WTC11 (cell line): ENCODE data around the gene GABBR1. TPM values are rescaled to one million over a fixed set of nuclear protein-coding genes. Genes with fewer than 3 reads are reported as not detected.

Experiments
- ATAC-seq: fragments of 200-7000 bp; cut with Tn5 transposase; 2 replicates; pipeline ENCODE4 v1.10.0; 2021; ENCODE audit warnings: mild to moderate bottlenecking, moderate library complexity
- CTCF ChIA-PET: fragments of 300-600 bp; sonication (Branson Sonifier 250); formaldehyde crosslinking; loops from one replicate; lab custom pipeline; 2021; ENCODE audit warnings: antibody characterized with exemption; lab: Charles Lee
- POLR2A ChIA-PET: fragments of 350-600 bp; sonication (Branson Sonifier 250); formaldehyde crosslinking; loops from one replicate; lab custom pipeline; 2021; ENCODE audit warnings: antibody characterized with exemption; lab: Charles Lee
- DNase-seq: peaks from one replicate; pipeline ENCODE4 v3.0.0; 2021; ENCODE audit warnings: low spot score
- H3K27ac Mint-ChIP-seq: 2 replicates; pipeline ENCODE4 v1.8.0; 2021; ENCODE audit warnings: mixed read lengths
- H3K27me3 Mint-ChIP-seq: 2 replicates; pipeline ENCODE4 v1.8.0; 2021; ENCODE audit warnings: low read depth, mild to moderate bottlenecking, moderate library complexity, mixed read lengths
- H3K36me3 Mint-ChIP-seq: 2 replicates; pipeline ENCODE4 v1.8.0; 2021; ENCODE audit warnings: mixed read lengths
- H3K4me1 Mint-ChIP-seq: 2 replicates; pipeline ENCODE4 v1.8.0; 2022; ENCODE audit warnings: mixed read lengths
- H3K4me3 Mint-ChIP-seq: 2 replicates; pipeline ENCODE4 v1.8.0; 2021; ENCODE audit warnings: mild to moderate bottlenecking, moderate library complexity, mixed read lengths
- H3K9me3 Mint-ChIP-seq: 2 replicates; pipeline ENCODE4 v1.8.0; 2021; ENCODE audit warnings: mixed read lengths
- CREM ChIP-seq: sonication (generic); formaldehyde crosslinking; IDR thresholded peaks from 2 replicates; pipeline ENCODE4 v1.8.1; 2022; ENCODE audit warnings: mild to moderate bottlenecking, missing genetic modification reagents, moderate library complexity
- ETV6 ChIP-seq: sonication (generic); formaldehyde crosslinking; IDR thresholded peaks from 2 replicates; pipeline ENCODE4 v1.8.1; 2022; ENCODE audit warnings: mild to moderate bottlenecking, missing genetic modification reagents
- NFATC4 ChIP-seq: fragments of 250-450 bp; sonication (Bioruptor Pico); IDR thresholded peaks from 2 replicates; pipeline ENCODE4 v1.9.0; 2021; ENCODE audit warnings: mild to moderate bottlenecking
- NR1H2 ChIP-seq: sonication (generic); formaldehyde crosslinking; IDR thresholded peaks from 2 replicates; pipeline ENCODE4 v1.9.0; 2021; ENCODE audit warnings: mild to moderate bottlenecking, moderate library complexity, missing genetic modification reagents
- SMAD4 ChIP-seq: sonication (generic); formaldehyde crosslinking; IDR thresholded peaks from 2 replicates; pipeline ENCODE4 v1.8.0; 2022; ENCODE audit warnings: mild to moderate bottlenecking, missing genetic modification reagents
- ZNF138 ChIP-seq: sonication (generic); formaldehyde crosslinking; conservative IDR thresholded peaks from 2 replicates; pipeline ENCODE4 v1.8.1; 2022; ENCODE audit warnings: mild to moderate bottlenecking, moderate library complexity, missing genetic modification reagents
- ZNF263 ChIP-seq: sonication (generic); formaldehyde crosslinking; IDR thresholded peaks from 2 replicates; pipeline ENCODE4 v1.8.1; 2022; ENCODE audit warnings: low read depth, mild to moderate bottlenecking, moderate library complexity, missing genetic modification reagents
- total RNA-seq: library from RNA; stranded (reverse); gene quantifications from 3 replicates; pipeline ENCODE4 v1.2.3, GENCODE V29; 2021
- TF ChIP-seq, protein P1 (sequence below): fragments of 200-600 bp; IDR thresholded peaks from 2 replicates; pipeline ENCODE4 v1.8.0; 2022; ENCODE audit warnings: antibody characterized with exemption
- TF ChIP-seq, protein P2 (sequence below): sonication (generic); formaldehyde crosslinking; IDR thresholded peaks from 2 replicates; pipeline ENCODE4 v1.8.0; 2023; ENCODE audit warnings: missing genetic modification reagents, mild to moderate bottlenecking, borderline replicate concordance
- TF ChIP-seq, protein P3 (sequence below): fragments of 250-450 bp; sonication (Bioruptor Pico); IDR thresholded peaks from 2 replicates; pipeline ENCODE4 v1.9.0; 2021; ENCODE audit warnings: moderate library complexity, mild to moderate bottlenecking, inconsistent platforms, borderline replicate concordance
- TF ChIP-seq, protein P4 (sequence below): sonication (generic); formaldehyde crosslinking; IDR thresholded peaks from 2 replicates; pipeline ENCODE4 v1.8.1; 2023; ENCODE audit warnings: mild to moderate bottlenecking, missing genetic modification reagents, moderate library complexity
- TF ChIP-seq, protein P5 (sequence below): sonication (generic); formaldehyde crosslinking; IDR thresholded peaks from 2 replicates; pipeline ENCODE4 v1.8.0; 2022; ENCODE audit warnings: mild to moderate bottlenecking, missing genetic modification reagents
- TF ChIP-seq, protein P6 (sequence below): sonication (generic); formaldehyde crosslinking; IDR thresholded peaks from 2 replicates; pipeline ENCODE4 v1.8.1; 2023; ENCODE audit warnings: mild to moderate bottlenecking, missing genetic modification reagents

GABBR1 gene
- total RNA-seq, 1 experiment from 2014 or later = 107 TPM

DNA sequence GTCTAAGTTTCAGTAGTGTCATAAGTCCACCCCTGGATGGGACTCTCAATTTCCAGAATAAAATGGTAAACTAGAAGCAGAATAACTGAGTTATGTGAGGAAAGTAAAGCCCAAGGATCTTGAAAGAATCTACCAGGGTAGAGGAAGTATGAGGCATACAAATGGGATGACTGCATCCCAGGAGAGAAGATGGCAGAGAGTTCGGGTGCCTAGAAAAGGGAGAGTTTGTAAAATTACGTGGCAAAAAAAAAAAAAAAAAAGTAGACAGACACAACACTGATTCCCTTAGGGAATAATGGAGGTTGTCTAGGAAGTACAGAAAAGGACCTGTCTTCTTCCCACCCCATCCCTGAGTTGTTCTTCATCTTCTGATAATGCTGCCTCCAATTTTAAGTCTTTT, 3.4 kb downstream of the GABBR1 start:
- ATAC-seq (no peak), DNase-seq (no peak)
- ChIA-PET CTCF (interaction anchor here (0.9 to 6.4 kb wide), 6 partner anchors 11 to 67 kb away, joined by 3 to 63 read pairs (median 11); no protein-coding TSS in a partner anchor), POLR2A (no interaction called here)
- Mint-ChIP-seq H3K27me3 (no peaks in the 10 kb centered on the region), H3K4me3 (peak overlapping the region; percentile 87), H3K9me3 (no peaks in the 10 kb centered on the region), H3K4me1 (peaks cover 72% of the 10 kb centered on the region), H3K36me3 (no peaks in the 10 kb centered on the region), H3K27ac (peak overlapping the region; percentile 2; the same call in 1 of the 2 replicates)
- TF ChIP-seq ZNF263 (CRISPR knock-in tag) = no peak
- TF ChIP-seq, protein P1, sequence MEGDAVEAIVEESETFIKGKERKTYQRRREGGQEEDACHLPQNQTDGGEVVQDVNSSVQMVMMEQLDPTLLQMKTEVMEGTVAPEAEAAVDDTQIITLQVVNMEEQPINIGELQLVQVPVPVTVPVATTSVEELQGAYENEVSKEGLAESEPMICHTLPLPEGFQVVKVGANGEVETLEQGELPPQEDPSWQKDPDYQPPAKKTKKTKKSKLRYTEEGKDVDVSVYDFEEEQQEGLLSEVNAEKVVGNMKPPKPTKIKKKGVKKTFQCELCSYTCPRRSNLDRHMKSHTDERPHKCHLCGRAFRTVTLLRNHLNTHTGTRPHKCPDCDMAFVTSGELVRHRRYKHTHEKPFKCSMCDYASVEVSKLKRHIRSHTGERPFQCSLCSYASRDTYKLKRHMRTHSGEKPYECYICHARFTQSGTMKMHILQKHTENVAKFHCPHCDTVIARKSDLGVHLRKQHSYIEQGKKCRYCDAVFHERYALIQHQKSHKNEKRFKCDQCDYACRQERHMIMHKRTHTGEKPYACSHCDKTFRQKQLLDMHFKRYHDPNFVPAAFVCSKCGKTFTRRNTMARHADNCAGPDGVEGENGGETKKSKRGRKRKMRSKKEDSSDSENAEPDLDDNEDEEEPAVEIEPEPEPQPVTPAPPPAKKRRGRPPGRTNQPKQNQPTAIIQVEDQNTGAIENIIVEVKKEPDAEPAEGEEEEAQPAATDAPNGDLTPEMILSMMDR = no peak
- TF ChIP-seq SMAD4 = no peak
- TF ChIP-seq, protein P2, sequence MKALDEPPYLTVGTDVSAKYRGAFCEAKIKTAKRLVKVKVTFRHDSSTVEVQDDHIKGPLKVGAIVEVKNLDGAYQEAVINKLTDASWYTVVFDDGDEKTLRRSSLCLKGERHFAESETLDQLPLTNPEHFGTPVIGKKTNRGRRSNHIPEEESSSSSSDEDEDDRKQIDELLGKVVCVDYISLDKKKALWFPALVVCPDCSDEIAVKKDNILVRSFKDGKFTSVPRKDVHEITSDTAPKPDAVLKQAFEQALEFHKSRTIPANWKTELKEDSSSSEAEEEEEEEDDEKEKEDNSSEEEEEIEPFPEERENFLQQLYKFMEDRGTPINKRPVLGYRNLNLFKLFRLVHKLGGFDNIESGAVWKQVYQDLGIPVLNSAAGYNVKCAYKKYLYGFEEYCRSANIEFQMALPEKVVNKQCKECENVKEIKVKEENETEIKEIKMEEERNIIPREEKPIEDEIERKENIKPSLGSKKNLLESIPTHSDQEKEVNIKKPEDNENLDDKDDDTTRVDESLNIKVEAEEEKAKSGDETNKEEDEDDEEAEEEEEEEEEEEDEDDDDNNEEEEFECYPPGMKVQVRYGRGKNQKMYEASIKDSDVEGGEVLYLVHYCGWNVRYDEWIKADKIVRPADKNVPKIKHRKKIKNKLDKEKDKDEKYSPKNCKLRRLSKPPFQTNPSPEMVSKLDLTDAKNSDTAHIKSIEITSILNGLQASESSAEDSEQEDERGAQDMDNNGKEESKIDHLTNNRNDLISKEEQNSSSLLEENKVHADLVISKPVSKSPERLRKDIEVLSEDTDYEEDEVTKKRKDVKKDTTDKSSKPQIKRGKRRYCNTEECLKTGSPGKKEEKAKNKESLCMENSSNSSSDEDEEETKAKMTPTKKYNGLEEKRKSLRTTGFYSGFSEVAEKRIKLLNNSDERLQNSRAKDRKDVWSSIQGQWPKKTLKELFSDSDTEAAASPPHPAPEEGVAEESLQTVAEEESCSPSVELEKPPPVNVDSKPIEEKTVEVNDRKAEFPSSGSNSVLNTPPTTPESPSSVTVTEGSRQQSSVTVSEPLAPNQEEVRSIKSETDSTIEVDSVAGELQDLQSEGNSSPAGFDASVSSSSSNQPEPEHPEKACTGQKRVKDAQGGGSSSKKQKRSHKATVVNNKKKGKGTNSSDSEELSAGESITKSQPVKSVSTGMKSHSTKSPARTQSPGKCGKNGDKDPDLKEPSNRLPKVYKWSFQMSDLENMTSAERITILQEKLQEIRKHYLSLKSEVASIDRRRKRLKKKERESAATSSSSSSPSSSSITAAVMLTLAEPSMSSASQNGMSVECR (CRISPR knock-in tag) = no peak
- TF ChIP-seq ETV6 (CRISPR knock-in tag) = no peak
- TF ChIP-seq, protein P3, sequence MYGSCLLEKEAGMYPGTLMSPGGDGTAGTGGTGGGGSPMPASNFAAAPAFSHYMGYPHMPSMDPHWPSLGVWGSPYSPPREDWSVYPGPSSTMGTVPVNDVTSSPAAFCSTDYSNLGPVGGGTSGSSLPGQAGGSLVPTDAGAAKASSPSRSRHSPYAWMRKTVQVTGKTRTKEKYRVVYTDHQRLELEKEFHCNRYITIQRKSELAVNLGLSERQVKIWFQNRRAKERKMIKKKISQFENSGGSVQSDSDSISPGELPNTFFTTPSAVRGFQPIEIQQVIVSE (CRISPR knock-in tag) = no peak
- no peak for TF ChIP-seq ZNF138 (CRISPR knock-in tag)
- TF ChIP-seq, protein P4, sequence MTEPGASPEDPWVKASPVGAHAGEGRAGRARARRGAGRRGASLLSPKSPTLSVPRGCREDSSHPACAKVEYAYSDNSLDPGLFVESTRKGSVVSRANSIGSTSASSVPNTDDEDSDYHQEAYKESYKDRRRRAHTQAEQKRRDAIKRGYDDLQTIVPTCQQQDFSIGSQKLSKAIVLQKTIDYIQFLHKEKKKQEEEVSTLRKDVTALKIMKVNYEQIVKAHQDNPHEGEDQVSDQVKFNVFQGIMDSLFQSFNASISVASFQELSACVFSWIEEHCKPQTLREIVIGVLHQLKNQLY (CRISPR knock-in tag) = no peak
- TF ChIP-seq NFATC4 (CRISPR knock-in tag) = no peak
- TF ChIP-seq, protein P5, sequence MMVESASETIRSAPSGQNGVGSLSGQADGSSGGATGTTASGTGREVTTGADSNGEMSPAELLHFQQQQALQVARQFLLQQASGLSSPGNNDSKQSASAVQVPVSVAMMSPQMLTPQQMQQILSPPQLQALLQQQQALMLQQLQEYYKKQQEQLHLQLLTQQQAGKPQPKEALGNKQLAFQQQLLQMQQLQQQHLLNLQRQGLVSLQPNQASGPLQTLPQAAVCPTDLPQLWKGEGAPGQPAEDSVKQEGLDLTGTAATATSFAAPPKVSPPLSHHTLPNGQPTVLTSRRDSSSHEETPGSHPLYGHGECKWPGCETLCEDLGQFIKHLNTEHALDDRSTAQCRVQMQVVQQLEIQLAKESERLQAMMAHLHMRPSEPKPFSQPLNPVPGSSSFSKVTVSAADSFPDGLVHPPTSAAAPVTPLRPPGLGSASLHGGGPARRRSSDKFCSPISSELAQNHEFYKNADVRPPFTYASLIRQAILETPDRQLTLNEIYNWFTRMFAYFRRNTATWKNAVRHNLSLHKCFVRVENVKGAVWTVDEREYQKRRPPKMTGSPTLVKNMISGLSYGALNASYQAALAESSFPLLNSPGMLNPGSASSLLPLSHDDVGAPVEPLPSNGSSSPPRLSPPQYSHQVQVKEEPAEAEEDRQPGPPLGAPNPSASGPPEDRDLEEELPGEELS (CRISPR knock-in tag) = no peak
- no peak for TF ChIP-seq NR1H2 (CRISPR knock-in tag)
- TF ChIP-seq, protein P6, sequence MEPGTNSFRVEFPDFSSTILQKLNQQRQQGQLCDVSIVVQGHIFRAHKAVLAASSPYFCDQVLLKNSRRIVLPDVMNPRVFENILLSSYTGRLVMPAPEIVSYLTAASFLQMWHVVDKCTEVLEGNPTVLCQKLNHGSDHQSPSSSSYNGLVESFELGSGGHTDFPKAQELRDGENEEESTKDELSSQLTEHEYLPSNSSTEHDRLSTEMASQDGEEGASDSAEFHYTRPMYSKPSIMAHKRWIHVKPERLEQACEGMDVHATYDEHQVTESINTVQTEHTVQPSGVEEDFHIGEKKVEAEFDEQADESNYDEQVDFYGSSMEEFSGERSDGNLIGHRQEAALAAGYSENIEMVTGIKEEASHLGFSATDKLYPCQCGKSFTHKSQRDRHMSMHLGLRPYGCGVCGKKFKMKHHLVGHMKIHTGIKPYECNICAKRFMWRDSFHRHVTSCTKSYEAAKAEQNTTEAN (CRISPR knock-in tag) = no peak
- no peak for TF ChIP-seq CREM (CRISPR knock-in tag)
